K562 (cell line): Measurements from ENCODE around the gene BMP3. TPM values are rescaled to one million over a fixed set of nuclear protein-coding genes. Genes with fewer than 3 reads are reported as not detected.
A peak's percentile ranks its signal among the peaks of the same experiment; 100 is the strongest.

ENCODE experiments used
- ADNP ChIP-seq: fragments of 200-800 bp; sonication (Bioruptor generic); IDR thresholded peaks from 2 replicates; pipeline ENCODE4 v1.6.1; 2016; ENCODE audit warnings: missing genetic modification characterization, missing compliant biosample characterization
- ARNT ChIP-seq, 2 experiments: fragments of 450-650 bp; IDR thresholded peaks; 2 replicates each; pipeline ENCODE4 v1.6.1; 2016; ENCODE audit warnings: mild to moderate bottlenecking in 1 of 2
- ATF2 ChIP-seq: sonication (generic); formaldehyde crosslinking; IDR thresholded peaks from 2 replicates; pipeline ENCODE4 v1.8.1; 2022; ENCODE audit warnings: missing genetic modification reagents
- BACH1 ChIP-seq: fragments of 200-800 bp; sonication (Bioruptor generic); IDR thresholded peaks from 2 replicates; pipeline ENCODE4 v1.6.1; 2016; ENCODE audit warnings: missing genetic modification characterization, missing compliant biosample characterization
- C11orf30 ChIP-seq: fragments of 450-650 bp; IDR thresholded peaks from 2 replicates; pipeline ENCODE4 v1.6.1; 2016; ENCODE audit warnings: low read depth, mild to moderate bottlenecking
- FOXK1 ChIP-seq: sonication (generic); formaldehyde crosslinking; IDR thresholded peaks from 2 replicates; pipeline ENCODE4 v1.8.0; 2022; ENCODE audit warnings: missing genetic modification reagents, mild to moderate bottlenecking, borderline replicate concordance
- HDAC3 ChIP-seq: fragments of 450-650 bp; IDR thresholded peaks from 2 replicates; pipeline ENCODE4 v1.6.1; 2018; ENCODE audit warnings: borderline replicate concordance, mild to moderate bottlenecking, moderate library complexity; ENCODE audit not compliant: partially characterized antibody
- HDAC8 ChIP-seq: fragments of 450-650 bp; IDR thresholded peaks from 2 replicates; pipeline ENCODE4 v1.6.1; 2016; ENCODE audit warnings: mild to moderate bottlenecking, missing genetic modification characterization, moderate library complexity, missing compliant biosample characterization
- IFI16 ChIP-seq: fragments of 250-450 bp; sonication (Bioruptor Pico); IDR thresholded peaks from 2 replicates; pipeline ENCODE4 v2.1.2; 2022; ENCODE audit warnings: mild to moderate bottlenecking, inconsistent platforms
- KDM2B ChIP-seq: fragments of 250-450 bp; sonication (Bioruptor Pico); IDR thresholded peaks from 2 replicates; pipeline ENCODE4 v1.8.0; 2021; ENCODE audit warnings: mild to moderate bottlenecking, moderate library complexity
- NR2F6 ChIP-seq: fragments of 450-650 bp; formaldehyde crosslinking; IDR thresholded peaks from 2 replicates; pipeline ENCODE4 v1.4.0; 2020; ENCODE audit warnings: mild to moderate bottlenecking
- OTX1 ChIP-seq: fragments of 450-650 bp; formaldehyde crosslinking; IDR thresholded peaks from 2 replicates; pipeline ENCODE4 v1.4.0; 2022; ENCODE audit warnings: mild to moderate bottlenecking
- RBM14 ChIP-seq: fragments of 200-400 bp; formaldehyde crosslinking; IDR thresholded peaks from 2 replicates; pipeline ENCODE4 v1.6.1; 2018; ENCODE audit warnings: low read depth, mild to moderate bottlenecking, low read length, moderate library complexity, borderline replicate concordance; ENCODE audit not compliant: insufficient read depth
- TFAP4 ChIP-seq: sonication (generic); formaldehyde crosslinking; IDR thresholded peaks from 2 replicates; pipeline ENCODE4 v1.8.0; 2022; ENCODE audit warnings: missing genetic modification reagents, mild to moderate bottlenecking, moderate library complexity, borderline replicate concordance
- THRAP3 ChIP-seq: fragments of 450-650 bp; IDR thresholded peaks from 2 replicates; pipeline ENCODE4 v1.6.1; 2016; ENCODE audit warnings: mild to moderate bottlenecking, inconsistent platforms, borderline replicate concordance
- ZBTB7A ChIP-seq: IDR thresholded peaks from 2 replicates; pipeline ENCODE4 v1.6.1; 2011; ENCODE audit warnings: low read depth, mild to moderate bottlenecking, low read length, moderate library complexity, borderline replicate concordance; ENCODE audit not compliant: control insufficient read depth
- ZNF316 ChIP-seq: fragments of 450-650 bp; IDR thresholded peaks from 2 replicates; pipeline ENCODE4 v1.6.1; 2016
- ZNF668 ChIP-seq: fragments of 250-450 bp; sonication (Bioruptor Pico); IDR thresholded peaks from 2 replicates; pipeline ENCODE4 v1.8.0; 2022; ENCODE audit warnings: mild to moderate bottlenecking, inconsistent platforms
- polyA plus RNA-seq, 8 experiments: library from polyadenylated mRNA; depleted of rRNA in 4 of 8; stranded (reverse) in 5 of 8; unstranded in 3 of 8; fragments of >200 nt; fragmentation: Nextera tagmentation in 2 of 8; fragmentation: Illumina TruSeq in 1 of 8; extraction: Ambion mirVana in 2 of 8; extraction: Trizol in 1 of 8; gene quantifications; 2 replicates each; pipeline versions ENCODE4 v1.2.1 to v1.2.3, GENCODE V29; 2011 to 2014; ENCODE audit warnings: inconsistent platforms in 1 of 8, missing spikeins in 1 of 8
- total RNA-seq, 7 experiments: library from RNA; depleted of rRNA in 6 of 7; stranded (reverse); fragments of >200 nt in 6 of 7; fragmentation: Illumina TruSeq in 2 of 7; extraction: Trizol in 2 of 7; gene quantifications; 2 replicates each; pipeline versions ENCODE4 v1.2.1 to v1.2.3, GENCODE V29; 2011 to 2021; ENCODE audit warnings: low replicate concordance in 1 of 7

Gene BMP3
- total and polyA plus RNA-seq, 9 of the 15 experiments (the other 6 are each of a cell fraction or from before 2014, with no cell fraction given): 0.01 TPM; not detected in 8

- TF ChIP-seq OTX1 (no peak), C11orf30 (peak; percentile 42; the same call in 1 of the 2 replicates), NR2F6 (no peak), ADNP (tag) (no peak), ATF2 (CRISPR knock-in tag) (no peak), ZBTB7A (no peak), KDM2B (CRISPR knock-in tag) (no peak), IFI16 (CRISPR knock-in tag) (no peak), ZNF668 (no peak), RBM14 (no peak), ARNT (IDR thresholded peaks at IDR 0.05) (no peak), THRAP3 (no peak), HDAC8 (tag) (no peak), TFAP4 (CRISPR knock-in tag) (no peak), ZNF316 (peak; percentile 71; the same call in 1 of the 2 replicates), FOXK1 (CRISPR knock-in tag) (no peak), HDAC3 (no peak), BACH1 (tag) (no peak)
These were observed 40.5 kb downstream of the BMP3 start (continued) for GRCh38 chr4:81071013-81071412.
